HuH-7.5 (cell line): ENCODE data around the gene SCFD2.
"Not testable (repeated sequence)": the region's sequence is repeated elsewhere in the genome, so short reads cannot be mapped to it uniquely, and the experiment has no call there.

Experiments used
- DNase-seq: peaks from one replicate; pipeline ENCODE4 v3.0.0; 2011; ENCODE audit warnings: low spot score

Gene SCFD2

GRCh38 chr4:53340145-53340544 is 25.7 kb downstream of the SCFD2 start:
- DNase-seq: not testable (repeated sequence)

DNA sequence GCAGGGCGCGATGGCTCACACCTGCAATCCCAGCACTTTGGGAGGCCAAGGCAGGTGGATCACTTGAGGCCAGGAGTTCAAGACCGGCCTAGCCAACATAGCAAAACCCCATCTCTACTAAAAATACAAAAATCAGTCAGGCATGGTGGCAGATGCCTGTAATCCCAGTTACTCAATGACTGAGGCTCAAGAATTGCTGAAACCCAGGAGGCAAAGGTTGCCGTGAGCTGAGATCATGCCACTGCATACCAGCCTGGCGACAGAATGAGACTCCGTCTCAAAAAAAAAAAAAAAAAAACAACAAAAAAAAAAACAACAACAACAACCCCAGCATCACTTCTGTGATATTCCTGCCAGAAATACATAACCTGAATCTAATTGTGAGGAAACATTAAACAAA is 30.9 kb downstream of the SCFD2 start:
- not testable (repeated sequence) for DNase-seq

DNA sequence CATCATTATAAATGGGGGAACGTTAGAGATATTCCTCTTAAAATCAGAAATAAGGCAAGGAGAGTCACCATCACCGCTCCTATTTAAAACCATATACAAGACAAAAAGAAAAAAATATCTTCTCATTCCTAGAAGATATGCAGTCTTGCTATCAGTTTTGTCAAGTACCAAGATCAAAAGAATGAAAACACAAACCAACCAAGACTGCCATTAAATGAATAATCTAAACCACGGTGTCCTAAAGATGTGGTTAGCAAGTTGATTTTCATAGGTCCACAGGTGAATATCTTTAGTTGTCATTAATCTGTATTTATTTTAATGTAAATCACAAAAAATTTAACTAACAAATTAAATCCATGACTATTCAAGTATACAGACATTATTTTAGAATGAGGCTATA is 39.3 kb downstream of the SCFD2 start:
- DNase-seq: no peak

GRCh38 chr4:53322696-53323095 is 43.2 kb downstream of the SCFD2 start:
- peak; percentile 60 for DNase-seq

GRCh38 chr4:53321984-53322289 is 43.9 kb downstream of the SCFD2 start:
- no peak for DNase-seq

GRCh38 chr4:53321151-53321983 is 44.5 kb downstream of the SCFD2 start:
- no peak for DNase-seq

DNA sequence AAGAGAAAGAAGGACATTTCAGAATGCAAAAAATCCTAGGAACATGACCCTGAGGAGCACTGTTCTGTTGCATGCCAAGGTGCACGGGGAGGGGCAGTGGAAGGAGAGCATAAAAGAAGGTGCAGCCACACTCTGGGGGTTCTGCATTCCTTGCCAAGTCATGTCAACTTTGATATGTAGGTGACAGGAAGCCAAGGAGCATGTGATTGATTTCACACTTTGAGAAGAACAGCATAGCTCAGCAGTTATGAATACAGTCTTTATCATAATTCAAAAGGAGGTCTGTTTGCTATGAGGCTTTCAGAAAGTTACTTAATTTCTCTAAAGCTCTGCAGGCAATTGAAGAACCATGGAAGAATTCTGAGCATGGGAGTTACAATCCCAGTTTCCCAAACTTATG is 50.6 kb downstream of the SCFD2 start:
- no peak for DNase-seq

- DNase-seq: no peak
These were observed 51.6 kb downstream of the SCFD2 start for GRCh38 chr4:53314252-53314651.

GRCh38 chr4:53313510-53313909 is 52.4 kb downstream of the SCFD2 start:
- peak; percentile 42 for DNase-seq

DNA sequence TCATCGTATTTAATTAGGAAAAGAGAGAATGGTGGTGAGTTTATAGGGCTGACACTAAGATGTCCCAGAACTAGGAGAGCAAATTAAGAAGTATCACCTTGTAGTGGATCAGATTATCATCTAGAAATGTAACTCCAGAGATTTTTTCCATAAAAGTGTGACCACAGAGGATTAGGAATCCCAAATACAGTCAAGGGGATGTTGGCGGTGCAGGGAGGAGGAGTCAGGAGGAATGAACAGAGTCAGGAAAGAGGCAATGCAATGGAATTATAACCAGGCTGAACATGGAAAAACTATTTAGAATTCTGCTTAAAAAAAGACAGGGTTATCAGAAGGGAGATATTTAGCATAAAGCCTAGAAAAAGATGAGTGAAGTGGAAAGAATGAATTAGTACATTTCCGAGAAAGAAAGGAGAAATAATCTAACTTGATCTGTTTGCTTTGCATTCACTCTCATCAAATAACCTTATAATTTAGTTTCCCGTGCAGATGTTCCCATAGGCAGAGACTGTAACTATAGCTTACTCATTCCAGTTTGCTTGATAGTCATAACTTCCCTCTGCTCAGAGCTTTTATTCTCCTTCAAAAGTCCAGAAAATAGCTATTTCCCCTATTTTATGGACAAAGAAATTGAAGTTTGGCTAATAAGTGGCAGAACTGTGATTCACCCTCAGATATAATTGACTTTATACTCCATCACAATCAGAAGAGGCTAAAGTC is 56.4 kb downstream of the SCFD2 start:
- DNase-seq: no peak

GRCh38 chr4:53307819-53308780 is 57.8 kb downstream of the SCFD2 start:
- DNase-seq: no peak

DNA sequence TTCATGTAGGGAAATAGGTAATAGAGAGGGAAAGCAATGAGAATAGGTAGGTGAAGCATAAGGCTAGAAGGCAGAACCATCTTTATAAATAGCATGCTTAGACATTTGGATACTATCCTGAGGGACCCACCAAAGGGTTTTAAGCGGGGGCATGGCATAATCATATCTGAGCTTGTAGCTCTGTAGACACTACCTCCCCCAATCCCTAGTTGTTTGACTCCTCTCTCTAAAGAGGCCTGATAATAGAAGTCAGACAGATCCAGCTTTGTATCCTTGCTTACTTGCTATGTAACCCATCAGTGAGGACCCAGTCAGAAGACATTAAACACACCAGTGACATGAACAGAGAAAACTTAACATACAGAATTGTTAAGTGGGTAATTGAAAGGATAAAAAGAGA is 58.7 kb downstream of the SCFD2 start:
- no peak for DNase-seq

GRCh38 chr4:53306729-53307128 is 59.1 kb downstream of the SCFD2 start:
- no peak for DNase-seq

DNA sequence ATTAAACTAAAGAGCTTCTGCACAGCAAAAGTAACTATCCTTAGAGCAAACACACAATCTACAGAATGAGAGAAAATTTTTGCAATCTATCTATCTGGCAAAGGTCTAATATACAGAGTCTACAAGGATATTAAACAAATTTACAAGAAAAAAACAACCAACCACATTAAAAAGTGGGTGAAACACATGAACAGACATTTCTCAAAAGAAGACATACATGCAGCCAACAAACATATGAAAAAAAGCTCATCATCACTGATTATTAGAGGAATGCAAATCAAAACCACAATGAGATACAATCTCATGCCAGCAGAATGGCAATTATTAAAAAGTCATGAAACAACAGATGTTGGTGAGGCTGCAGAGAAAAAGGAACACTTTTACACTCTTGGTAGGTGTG is 73.7 kb downstream of the SCFD2 start:
- DNase-seq: not testable (repeated sequence)

DNA sequence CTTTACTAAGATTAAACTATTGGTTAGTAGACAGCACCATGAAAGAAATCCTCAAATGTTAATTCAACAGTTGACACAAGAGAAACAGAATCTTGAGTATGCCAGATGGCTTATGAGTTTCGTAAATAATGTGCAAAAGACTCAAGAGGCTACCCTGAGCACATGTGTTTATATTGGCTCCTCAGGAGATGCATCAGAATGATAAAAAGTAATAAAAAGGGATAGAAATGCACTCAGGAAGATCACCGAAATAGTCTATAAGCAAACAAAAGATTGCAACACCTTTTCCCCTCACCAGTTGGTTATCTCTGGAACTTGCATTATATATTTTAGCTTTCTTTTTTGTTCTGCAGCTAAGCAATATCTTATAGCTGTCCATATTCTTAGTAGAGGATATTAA is 84.4 kb downstream of the SCFD2 start:
- DNase-seq: no peak

GRCh38 chr4:53280846-53281245 is 85.0 kb downstream of the SCFD2 start:
- no peak for DNase-seq

DNA sequence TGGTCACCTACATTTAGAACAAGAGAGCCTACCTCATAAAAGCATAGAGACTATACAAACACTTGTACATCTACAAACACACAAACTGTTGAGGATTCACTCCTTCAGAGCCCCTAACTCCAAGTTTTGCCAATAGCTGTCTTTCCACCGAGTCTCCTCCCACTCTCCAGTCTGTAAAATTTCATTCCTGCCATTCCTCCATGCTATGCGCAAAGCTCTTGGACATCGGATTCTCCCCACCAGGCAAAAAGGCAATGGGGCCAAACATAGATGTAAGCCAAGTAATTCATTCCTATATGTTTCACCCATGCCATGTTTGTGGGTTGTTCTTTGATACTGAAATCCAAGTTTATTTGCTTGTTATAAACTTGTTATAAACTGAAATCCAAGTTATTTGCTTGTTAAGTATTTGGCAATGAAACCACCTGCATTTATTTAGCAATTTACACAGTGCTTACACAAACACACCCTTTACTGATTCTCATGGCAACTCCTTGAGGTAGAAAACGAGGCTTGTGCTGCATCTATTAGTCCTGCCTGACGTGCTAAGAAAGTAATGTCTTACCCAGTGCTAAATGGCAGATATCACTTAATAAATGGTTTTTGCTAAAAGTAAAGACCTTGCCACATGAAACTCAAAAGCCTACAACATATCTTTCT is 91.1 kb downstream of the SCFD2 start:
- no peak for DNase-seq

- DNase-seq: no peak
These were observed 92.1 kb downstream of the SCFD2 start for GRCh38 chr4:53273726-53274125.

GRCh38 chr4:53267026-53267425 is 98.8 kb downstream of the SCFD2 start:
- DNase-seq: no peak

DNA sequence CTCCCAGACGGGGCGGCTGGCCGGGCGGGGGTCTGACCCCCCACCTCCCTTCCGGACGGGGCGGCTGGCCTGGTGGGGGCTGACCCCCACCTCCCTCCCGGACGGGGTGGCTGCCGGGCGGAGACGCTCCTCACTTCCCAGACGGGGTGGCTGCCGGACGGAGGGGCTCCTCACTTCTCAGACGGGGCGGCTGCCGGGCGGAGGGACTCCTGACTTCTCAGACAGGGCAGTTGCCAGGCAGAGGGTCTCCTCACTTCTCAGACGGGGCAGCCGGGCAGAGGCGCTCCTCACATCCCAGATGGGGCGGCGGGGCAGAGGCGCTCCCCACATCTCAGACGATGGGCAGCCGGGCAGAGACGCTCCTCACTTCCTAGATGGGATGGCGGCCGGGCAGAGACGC is 109.9 kb downstream of the SCFD2 start:
- not testable (repeated sequence) for DNase-seq

DNA sequence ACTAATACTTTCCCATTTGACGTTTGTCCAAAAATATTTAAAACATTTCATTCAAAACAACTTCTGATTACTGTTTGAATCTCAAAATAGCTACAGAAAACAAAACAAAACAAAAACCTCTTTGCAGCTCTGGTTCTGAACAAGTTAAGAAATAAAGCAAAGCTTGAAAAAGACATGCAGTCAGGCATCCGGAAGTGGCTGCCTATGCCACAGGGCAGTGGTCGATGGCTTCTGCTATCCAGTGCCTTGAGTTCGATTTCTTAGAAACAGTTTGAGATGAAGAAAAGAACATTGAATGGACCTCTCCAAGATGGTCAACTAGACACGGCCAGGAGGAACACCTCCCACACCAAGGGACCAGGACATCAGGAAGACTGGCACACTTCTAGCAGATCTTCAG is 125.3 kb downstream of the SCFD2 start:
- DNase-seq: no peak

- not testable (repeated sequence) for DNase-seq
These were observed 127.5 kb downstream of the SCFD2 start for GRCh38 chr4:53238352-53238751.
